ENCODE measurements around the gene PPP1R15A. TPM values are rescaled to one million over a fixed set of nuclear protein-coding genes. Genes with fewer than 3 reads are reported as not detected.

PPP1R15A gene
- total and polyA plus RNA-seq, 2 donors (not counting 3 experiments of a cell fraction or from before 2014, with no cell fraction given) = 42.3 to 67.4 TPM

- intact Hi-C loops (cut with micrococcal nuclease) = no loop called here
- FAIRE-seq = no peak
- Histone ChIP-seq H3K4me3 (replicated peaks in 1 of 3; ENCODE audit: insufficient read depth in 1 of 3, low read depth in 1 of 3, low read length in 3 of 3) (no peak overlapping the region), H3K4me1 (ENCODE audit: control insufficient read depth, extremely low read depth, insufficient read depth, low read length) (peaks cover 4% of the 10 kb centered on the region), H2AFZ (ENCODE audit: low read depth, low read length) (no peak overlapping the region), H3K36me3 (ENCODE audit: control insufficient read depth in 2 of 2, extremely low read depth in 1 of 2, insufficient read depth in 2 of 2, low read length in 2 of 2) (peaks cover 0 to 4% of the 10 kb centered on the region in 2 experiments), H3K27ac (ENCODE audit: insufficient read depth, low read depth, low read length) (no peak overlapping the region), H3K9me1 (replicated peaks; ENCODE audit: control insufficient read depth, extremely low read depth, insufficient read depth, low read length) (no peaks in the 10 kb centered on the region), H3K4me2 (ENCODE audit: insufficient read depth, low read length) (no peak overlapping the region), H3K9me3 (replicated peaks; ENCODE audit: control insufficient read depth, insufficient read depth, low read length) (no peaks in the 10 kb centered on the region), H3K9ac (replicated peaks; ENCODE audit: extremely low read depth, insufficient read depth, low read length) (no peak overlapping the region), H4K20me1 (replicated peaks; ENCODE audit: control insufficient read depth, extremely low read depth, insufficient read depth, low read length) (no peaks in the 10 kb centered on the region), H3K79me2 (ENCODE audit: control insufficient read depth, insufficient read depth, low read length) (no peaks in the 10 kb centered on the region), H3K27me3 (ENCODE audit: control insufficient read depth in 2 of 2, insufficient read depth in 2 of 2, low read length in 2 of 2) (no peaks in the 10 kb centered on the region)
- no peak for TF ChIP-seq POLR2A (IDR thresholded peaks at IDR 0.05; ENCODE audit: low read depth, low read length)
- TF ChIP-seq FOS (IDR thresholded peaks at IDR 0.05; ENCODE audit: borderline replicate concordance, insufficient read depth, low read length) = no peak
- no peak for TF ChIP-seq GATA2 (IDR thresholded peaks at IDR 0.05; ENCODE audit: insufficient read depth, insufficient read length, low read depth, low read length)
- no peak for TF ChIP-seq MAX (IDR thresholded peaks at IDR 0.05; ENCODE audit: insufficient read depth, insufficient read length)
- TF ChIP-seq POLR2AphosphoS5 (IDR thresholded peaks at IDR 0.05; ENCODE audit: insufficient read depth, low read depth, low read length) = no peak
- TF ChIP-seq, protein P1, sequence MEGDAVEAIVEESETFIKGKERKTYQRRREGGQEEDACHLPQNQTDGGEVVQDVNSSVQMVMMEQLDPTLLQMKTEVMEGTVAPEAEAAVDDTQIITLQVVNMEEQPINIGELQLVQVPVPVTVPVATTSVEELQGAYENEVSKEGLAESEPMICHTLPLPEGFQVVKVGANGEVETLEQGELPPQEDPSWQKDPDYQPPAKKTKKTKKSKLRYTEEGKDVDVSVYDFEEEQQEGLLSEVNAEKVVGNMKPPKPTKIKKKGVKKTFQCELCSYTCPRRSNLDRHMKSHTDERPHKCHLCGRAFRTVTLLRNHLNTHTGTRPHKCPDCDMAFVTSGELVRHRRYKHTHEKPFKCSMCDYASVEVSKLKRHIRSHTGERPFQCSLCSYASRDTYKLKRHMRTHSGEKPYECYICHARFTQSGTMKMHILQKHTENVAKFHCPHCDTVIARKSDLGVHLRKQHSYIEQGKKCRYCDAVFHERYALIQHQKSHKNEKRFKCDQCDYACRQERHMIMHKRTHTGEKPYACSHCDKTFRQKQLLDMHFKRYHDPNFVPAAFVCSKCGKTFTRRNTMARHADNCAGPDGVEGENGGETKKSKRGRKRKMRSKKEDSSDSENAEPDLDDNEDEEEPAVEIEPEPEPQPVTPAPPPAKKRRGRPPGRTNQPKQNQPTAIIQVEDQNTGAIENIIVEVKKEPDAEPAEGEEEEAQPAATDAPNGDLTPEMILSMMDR (IDR thresholded peaks at IDR 0.05; ENCODE audit: extremely low read depth in 1 of 2, insufficient read depth in 1 of 2, low read depth in 1 of 2, low read length in 2 of 2) = no peak
- no peak for TF ChIP-seq JUN (IDR thresholded peaks at IDR 0.05; ENCODE audit: borderline replicate concordance, insufficient read depth, insufficient read length, low read depth)
- no peak for TF ChIP-seq EZH2 (IDR thresholded peaks at IDR 0.05; ENCODE audit: borderline replicate concordance, low read depth, low read length, severe bottlenecking)
- TF ChIP-seq MYC (IDR thresholded peaks at IDR 0.05; ENCODE audit: low read depth, low read length) = no peak
- DNase-seq (ENCODE audit: low read depth, low spot score) = no peak
- no TSS peak for BruUV-seq (replicated peaks)
- CTCF ChIA-PET = interaction anchor here (1.1 to 10.5 kb wide), 18 partner anchors 12 to 196 kb away, joined by 3 to 427 read pairs (median 12); partner anchors contain the start of genes BCAT2 and CA11
- POLR2A ChIA-PET = no interaction called here
- dilution Hi-C loops (cut with MboI; ENCODE audit: extremely low pct_ligation_motif_present, low sequenced_read_pairs) = no loop called here
These were observed 30.6 kb upstream of the PPP1R15A start for GRCh38 chr19:48841571-48841970.

Measured in endothelial cell of umbilical vein (primary cell).